GM12878 (cell line): ENCODE data around the gene PTPRC. TPM values are rescaled to one million over a fixed set of nuclear protein-coding genes. Genes with fewer than 3 reads are reported as not detected.

ENCODE experiments used
- ATF7 ChIP-seq: fragments of 450-650 bp; IDR thresholded peaks from 2 replicates; pipeline ENCODE4 v1.6.1; 2016; ENCODE audit warnings: low read depth, mild to moderate bottlenecking
- BCL11A ChIP-seq: IDR thresholded peaks from 2 replicates; pipeline ENCODE4 v1.6.1; 2011; ENCODE audit warnings: low read depth, low read length
- CHD1 ChIP-seq: IDR thresholded peaks from 2 replicates; pipeline ENCODE4 v1.6.1; 2012; ENCODE audit warnings: low read depth, low read length, improper control_type of control experiment
- FOXM1 ChIP-seq: IDR thresholded peaks from 2 replicates; pipeline ENCODE4 v1.6.1; 2012; ENCODE audit warnings: low read depth, mild to moderate bottlenecking, inconsistent platforms, low read length, moderate library complexity
- MTA2 ChIP-seq: fragments of 450-650 bp; IDR thresholded peaks from 2 replicates; pipeline ENCODE4 v1.6.1; 2016; ENCODE audit warnings: low read depth, mild to moderate bottlenecking, moderate library complexity
- NKRF ChIP-seq: fragments of 450-650 bp; conservative IDR thresholded peaks from 2 replicates; pipeline ENCODE4 v1.6.1; 2017; ENCODE audit warnings: mild to moderate bottlenecking, moderate library complexity
- RBBP5 ChIP-seq: fragments of 200-600 bp; sonication (generic); conservative IDR thresholded peaks from 2 replicates; pipeline ENCODE4 v1.6.1; 2016
- SIX5 ChIP-seq: IDR thresholded peaks from 2 replicates; pipeline ENCODE4 v1.6.1; 2011; ENCODE audit warnings: mild to moderate bottlenecking, low read depth, low read length, moderate library complexity; ENCODE audit not compliant: severe bottlenecking
- SMAD1 ChIP-seq: fragments of 450-650 bp; IDR thresholded peaks from 2 replicates; pipeline ENCODE4 v1.6.1; 2018; ENCODE audit warnings: mild to moderate bottlenecking, low read depth; ENCODE audit not compliant: partially characterized antibody
- polyA plus RNA-seq, 11 experiments: library from polyadenylated mRNA; depleted of rRNA in 4 of 11; unstranded in 6 of 11; stranded (reverse) in 5 of 11; fragments of >200 nt; fragmentation: Nextera tagmentation in 4 of 11; fragmentation: Illumina TruSeq in 1 of 11; extraction: Ambion mirVana in 4 of 11; extraction: Trizol in 1 of 11; gene quantifications; 1 replicate in 1 of 11; 2 replicates in 10 of 11; pipeline versions ENCODE4 v1.2.1 to v1.2.3, GENCODE V29; 2011 to 2016; ENCODE audit warnings: inconsistent platforms in 2 of 11, missing spikeins in 2 of 11, low read depth in 1 of 11
- total RNA-seq, 4 experiments: library from RNA; depleted of rRNA in 3 of 4; stranded (reverse); fragments of >200 nt in 3 of 4; fragmentation: Illumina TruSeq in 1 of 4; extraction: Trizol in 1 of 4; gene quantifications; 2 replicates each; pipeline versions ENCODE4 v1.2.1 to v1.2.3, GENCODE V29; 2013 to 2021
- TF ChIP-seq, protein P1 (sequence below): fragments of 450-650 bp; IDR thresholded peaks from 2 replicates; pipeline ENCODE4 v1.6.1; 2018; ENCODE audit warnings: mild to moderate bottlenecking, low read depth, moderate library complexity; ENCODE audit not compliant: partially characterized antibody
- TF ChIP-seq, protein P2 (sequence below): fragments of 450-650 bp; formaldehyde crosslinking; IDR thresholded peaks from 2 replicates; pipeline ENCODE4 v1.5.0; 2022; ENCODE audit warnings: mild to moderate bottlenecking, missing genetic modification characterization

PTPRC gene
- total and polyA plus RNA-seq, 10 of the 15 experiments (the other 5 are each of a cell fraction or from before 2014, with no cell fraction given): 72.9 to 221 (median 118) TPM

DNA sequence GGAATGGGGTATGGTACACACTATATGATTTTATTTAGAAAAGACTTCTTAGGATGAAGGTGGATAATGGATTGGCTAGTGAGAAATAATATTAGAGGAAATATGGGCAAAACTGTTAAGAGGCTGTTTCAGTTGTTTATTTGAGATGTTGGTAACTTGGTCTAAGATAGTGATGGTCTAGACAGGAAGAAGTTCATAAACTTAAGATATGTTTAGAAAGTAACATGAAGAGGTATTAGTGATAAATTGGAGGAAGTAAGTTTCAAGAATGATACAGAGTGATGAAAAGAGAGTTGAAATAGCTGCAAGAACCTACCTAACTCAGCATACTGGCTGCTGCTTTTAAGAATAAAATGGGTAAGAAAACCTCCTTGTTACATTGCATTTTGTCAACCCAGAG, 9.2 kb upstream of the PTPRC start (continued):
- TF ChIP-seq, protein P1, sequence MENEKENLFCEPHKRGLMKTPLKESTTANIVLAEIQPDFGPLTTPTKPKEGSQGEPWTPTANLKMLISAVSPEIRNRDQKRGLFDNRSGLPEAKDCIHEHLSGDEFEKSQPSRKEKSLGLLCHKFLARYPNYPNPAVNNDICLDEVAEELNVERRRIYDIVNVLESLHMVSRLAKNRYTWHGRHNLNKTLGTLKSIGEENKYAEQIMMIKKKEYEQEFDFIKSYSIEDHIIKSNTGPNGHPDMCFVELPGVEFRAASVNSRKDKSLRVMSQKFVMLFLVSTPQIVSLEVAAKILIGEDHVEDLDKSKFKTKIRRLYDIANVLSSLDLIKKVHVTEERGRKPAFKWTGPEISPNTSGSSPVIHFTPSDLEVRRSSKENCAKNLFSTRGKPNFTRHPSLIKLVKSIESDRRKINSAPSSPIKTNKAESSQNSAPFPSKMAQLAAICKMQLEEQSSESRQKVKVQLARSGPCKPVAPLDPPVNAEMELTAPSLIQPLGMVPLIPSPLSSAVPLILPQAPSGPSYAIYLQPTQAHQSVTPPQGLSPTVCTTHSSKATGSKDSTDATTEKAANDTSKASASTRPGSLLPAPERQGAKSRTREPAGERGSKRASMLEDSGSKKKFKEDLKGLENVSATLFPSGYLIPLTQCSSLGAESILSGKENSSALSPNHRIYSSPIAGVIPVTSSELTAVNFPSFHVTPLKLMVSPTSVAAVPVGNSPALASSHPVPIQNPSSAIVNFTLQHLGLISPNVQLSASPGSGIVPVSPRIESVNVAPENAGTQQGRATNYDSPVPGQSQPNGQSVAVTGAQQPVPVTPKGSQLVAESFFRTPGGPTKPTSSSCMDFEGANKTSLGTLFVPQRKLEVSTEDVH: no peak
- TF ChIP-seq NKRF (no peak), RBBP5 (no peak), CHD1 (no peak), ATF7 (no peak), FOXM1 (no peak), SIX5 (no peak), BCL11A (no peak), SMAD1 (no peak), MTA2 (no peak)
- TF ChIP-seq, protein P2, sequence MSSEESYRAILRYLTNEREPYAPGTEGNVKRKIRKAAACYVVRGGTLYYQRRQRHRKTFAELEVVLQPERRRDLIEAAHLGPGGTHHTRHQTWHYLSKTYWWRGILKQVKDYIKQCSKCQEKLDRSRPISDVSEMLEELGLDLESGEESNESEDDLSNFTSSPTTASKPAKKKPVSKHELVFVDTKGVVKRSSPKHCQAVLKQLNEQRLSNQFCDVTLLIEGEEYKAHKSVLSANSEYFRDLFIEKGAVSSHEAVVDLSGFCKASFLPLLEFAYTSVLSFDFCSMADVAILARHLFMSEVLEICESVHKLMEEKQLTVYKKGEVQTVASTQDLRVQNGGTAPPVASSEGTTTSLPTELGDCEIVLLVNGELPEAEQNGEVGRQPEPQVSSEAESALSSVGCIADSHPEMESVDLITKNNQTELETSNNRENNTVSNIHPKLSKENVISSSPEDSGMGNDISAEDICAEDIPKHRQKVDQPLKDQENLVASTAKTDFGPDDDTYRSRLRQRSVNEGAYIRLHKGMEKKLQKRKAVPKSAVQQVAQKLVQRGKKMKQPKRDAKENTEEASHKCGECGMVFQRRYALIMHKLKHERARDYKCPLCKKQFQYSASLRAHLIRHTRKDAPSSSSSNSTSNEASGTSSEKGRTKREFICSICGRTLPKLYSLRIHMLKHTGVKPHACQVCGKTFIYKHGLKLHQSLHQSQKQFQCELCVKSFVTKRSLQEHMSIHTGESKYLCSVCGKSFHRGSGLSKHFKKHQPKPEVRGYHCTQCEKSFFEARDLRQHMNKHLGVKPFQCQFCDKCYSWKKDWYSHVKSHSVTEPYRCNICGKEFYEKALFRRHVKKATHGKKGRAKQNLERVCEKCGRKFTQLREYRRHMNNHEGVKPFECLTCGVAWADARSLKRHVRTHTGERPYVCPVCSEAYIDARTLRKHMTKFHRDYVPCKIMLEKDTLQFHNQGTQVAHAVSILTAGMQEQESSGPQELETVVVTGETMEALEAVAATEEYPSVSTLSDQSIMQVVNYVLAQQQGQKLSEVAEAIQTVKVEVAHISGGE (CRISPR knock-in tag): no peak
